Measurements from ENCODE around the gene RMND5B.

RMND5B gene

DNA sequence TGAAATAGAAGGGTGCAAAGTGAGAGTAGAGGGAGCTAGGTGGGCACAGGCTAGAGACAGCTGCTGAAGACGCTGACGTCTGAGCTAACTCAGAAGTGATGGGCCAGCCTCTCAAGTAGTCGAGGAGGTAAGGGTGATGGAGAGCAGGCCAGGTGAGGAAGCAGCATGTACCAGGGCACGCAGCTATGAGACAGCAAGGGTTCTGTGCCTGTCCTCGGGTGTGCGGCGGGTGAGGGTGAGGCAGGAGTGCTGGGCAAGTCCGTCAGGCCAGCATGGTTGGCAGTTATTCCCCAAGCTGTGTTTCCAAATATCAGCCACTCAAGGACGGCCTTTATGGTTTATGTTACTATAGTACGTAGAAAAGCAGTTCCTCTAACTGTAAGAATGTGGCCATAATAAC, 6.2 kb downstream of the RMND5B start:
- DNase-seq: no peak

DNA sequence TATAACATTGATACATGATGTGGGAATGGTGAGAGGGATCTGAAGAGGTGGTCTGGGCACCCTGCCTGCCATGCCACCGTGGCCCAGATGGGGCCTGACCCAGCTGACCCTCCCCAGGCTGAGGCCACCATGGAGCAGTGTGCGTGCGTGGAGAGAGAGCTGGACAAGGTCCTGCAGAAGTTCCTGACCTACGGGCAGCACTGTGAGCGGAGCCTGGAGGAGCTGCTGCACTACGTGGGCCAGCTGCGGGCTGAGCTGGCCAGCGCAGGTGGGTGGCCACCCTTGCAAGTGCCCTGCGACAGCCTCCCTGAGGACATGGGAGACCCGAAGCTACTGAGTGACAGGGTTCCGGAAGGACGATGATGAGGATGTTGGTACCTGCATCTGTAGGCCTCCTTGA, 7.2 kb downstream of the RMND5B start:
- DNase-seq: no peak

DNA sequence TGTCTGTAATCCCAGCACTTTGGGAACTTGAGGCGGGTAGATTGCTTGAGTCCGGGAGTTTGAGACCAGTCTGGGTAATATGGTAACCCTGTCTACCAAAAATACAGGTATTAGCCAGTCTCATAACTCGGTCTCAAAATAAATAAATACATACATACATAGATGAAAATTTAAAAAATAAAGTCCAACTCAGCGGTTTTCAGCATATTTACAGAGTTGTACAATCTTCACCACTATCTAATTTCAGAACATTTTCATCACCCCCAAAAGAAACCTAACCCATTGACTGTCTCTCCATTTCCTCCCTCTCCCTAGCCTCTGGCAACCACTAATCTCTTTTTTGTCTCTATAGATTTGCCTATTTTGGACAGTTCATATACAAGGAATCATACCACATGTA, 10.7 kb downstream of the RMND5B start:
- DNase-seq: no peak

DNA sequence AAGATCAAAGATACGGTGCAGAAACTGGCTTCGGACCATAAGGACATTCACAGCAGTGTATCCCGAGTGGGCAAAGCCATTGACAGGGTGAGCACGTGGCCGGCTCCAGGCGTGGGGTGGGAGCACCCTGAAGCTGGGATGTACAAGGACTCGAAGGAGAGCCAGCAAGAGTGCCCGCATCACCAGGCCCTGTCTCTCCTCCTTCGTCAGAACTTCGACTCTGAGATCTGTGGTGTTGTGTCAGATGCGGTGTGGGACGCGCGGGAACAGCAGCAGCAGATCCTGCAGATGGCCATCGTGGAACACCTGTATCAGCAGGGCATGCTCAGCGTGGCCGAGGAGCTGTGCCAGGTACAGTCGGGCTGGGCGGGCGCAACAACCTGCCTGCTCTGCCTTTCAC, 11.8 kb downstream of the RMND5B start:
- DNase-seq: no peak

DNA sequence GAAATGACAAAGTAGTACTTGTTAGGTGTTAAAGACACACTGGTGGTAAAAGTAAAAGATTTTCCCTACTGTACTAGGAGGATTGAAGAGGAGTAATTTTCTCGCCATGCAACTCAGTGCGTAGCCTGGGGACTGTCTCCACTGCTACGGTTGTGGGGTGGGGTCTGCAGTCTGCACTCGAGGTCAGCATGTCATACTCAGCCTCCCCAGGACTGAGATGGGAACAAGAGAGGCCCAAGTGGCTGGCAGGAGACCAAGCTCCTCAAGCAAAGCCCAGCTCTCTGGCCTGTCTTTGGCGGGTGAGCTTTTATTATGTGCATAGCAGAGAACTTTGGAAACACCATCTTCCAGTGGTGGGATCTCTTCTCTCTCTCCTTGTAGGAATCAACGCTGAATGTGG, 12.4 kb downstream of the RMND5B start:
- DNase-seq: no peak

DNA sequence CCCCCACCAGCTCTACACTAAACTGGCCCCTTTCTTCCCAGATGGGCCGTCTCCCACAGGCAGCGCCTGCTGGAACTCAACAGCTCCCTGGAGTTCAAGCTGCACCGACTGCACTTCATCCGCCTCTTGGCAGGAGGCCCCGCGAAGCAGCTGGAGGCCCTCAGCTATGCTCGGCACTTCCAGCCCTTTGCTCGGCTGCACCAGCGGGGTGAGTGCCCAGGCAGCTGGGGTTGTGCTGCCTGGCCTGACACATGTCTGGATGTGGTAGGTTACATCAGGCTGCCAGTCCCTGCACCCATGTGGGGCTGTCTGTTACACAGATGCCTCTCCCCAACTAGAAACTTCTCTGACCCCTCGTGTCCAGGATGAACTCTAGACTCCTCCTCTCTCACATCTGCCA, 13.1 kb downstream of the RMND5B start:
- DNase-seq: no peak

DNA sequence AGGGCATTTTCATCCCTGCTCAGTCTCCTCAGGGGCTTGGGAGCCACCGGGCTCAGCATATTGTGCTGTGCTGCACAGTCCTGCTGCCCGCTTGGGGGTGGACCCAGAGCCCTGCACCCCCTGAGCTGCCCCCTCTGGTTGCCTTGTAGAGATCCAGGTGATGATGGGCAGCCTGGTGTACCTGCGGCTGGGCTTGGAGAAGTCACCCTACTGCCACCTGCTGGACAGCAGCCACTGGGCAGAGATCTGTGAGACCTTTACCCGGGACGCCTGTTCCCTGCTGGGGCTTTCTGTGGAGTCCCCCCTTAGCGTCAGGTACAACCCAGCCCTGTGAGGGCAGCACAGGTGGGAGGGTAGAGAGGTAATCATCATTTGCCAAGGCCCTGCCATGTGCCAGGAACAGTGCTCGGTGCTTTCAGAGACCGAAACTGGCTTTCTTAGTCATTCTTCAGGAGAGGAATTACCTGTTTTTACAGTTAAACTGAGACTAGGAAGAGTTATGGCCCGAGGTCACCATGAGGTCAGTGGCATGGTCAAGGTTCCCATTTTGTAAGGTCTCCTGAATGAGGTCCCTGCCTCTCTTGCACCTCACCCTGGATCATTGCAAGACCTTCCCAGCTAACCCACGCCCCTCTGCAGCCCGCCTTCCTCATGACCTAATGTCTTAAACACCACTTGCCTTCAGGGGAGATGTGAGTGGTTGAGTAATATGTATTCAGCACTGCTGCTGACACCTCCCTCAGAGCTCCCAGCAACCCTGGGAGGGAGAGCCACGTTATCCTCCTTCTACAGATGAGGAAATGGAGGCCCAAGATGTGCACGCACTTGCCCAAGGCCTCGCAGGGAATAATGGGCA, 15.4 kb downstream of the RMND5B start:
- DNase-seq: peak; percentile 52 to 67 (median 64)

DNA sequence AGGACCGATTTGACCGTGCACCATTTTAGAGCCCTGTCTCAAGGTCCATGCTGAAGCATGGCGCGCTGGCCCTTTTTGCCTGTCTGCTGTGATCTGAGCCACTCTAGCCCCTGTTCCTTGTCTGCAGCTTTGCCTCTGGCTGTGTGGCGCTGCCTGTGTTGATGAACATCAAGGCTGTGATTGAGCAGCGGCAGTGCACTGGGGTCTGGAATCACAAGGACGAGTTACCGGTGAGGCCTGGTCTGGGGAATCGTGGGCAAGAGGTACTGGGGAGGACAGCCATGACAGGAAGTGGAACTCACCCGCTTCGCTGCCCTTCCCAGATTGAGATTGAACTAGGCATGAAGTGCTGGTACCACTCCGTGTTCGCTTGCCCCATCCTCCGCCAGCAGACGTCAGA, 16.6 kb downstream of the RMND5B start:
- no peak for DNase-seq

DNA sequence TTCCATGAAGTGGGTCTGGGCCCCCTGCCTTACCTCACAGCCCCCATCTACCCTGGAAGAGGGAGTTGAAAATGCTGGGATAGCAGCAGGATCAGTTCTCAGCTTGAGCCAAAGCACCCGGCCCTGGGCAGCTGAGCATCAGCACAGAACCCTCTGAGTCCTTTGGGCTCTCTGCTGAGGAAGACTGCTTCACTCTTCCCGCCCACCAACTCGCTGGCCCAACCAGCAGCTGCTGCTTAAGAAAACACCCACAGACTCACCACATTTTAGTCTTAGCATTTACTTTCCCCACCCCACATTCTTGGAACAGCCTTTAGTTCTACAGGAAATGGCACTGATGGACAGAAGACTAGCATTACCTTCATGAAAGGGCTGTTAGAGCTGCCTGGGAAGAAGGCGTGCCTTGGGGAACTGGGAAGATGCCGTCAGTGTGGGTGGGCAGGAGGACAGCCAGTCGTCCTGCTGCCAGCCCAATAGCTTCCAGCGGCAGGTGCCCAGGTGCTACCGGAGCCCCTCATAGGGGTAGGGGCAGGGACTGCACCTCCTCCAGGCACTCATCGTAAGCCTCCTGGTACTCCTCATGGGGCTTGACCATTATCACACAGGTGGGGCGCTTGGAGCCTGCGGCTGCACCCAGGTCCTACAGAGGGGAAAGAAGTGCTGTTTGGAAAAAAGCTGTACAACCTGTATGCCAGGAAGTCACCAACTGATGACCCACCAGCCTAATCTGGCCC, 18.6 kb downstream of the RMND5B start:
- peak in 1 of 5 donors; percentile 28 for DNase-seq

DNA sequence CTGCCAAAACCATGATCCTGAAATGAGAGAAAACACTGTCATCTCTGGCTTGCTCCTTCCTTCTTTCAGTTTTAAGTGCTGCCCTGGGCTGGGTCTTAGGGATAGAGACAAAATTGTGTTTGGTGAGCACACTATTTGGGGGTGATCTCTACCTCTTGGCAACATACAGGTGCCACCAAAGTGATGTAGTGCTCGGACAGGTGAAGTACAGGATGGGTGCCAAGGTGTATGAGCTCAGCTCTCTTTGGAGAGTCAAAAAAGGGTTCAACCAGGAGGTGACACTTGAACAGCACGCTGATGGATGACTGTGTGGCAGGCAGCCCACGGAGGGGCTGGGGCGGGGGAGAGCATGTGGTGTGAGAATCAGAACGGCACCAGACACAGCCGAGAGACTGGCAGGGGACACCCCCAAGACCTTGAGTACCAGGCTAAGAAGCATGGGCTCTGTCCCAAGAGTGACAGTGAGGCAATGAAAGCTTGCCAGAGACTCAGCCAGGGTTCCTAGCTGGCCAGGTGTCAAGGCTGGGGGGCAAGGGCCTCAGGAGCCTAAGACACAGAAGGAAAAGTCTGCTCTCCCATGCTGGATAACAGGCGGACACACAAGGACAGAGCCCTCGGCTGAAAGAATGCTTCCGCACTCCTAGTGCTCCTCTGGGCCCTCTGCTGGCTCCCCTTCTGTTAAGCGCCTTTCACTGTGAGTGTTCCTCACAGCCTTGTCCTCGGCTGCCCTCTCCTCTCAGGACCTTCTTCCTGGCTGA, 20.3 kb downstream of the RMND5B start:
- no peak for DNase-seq

DNA sequence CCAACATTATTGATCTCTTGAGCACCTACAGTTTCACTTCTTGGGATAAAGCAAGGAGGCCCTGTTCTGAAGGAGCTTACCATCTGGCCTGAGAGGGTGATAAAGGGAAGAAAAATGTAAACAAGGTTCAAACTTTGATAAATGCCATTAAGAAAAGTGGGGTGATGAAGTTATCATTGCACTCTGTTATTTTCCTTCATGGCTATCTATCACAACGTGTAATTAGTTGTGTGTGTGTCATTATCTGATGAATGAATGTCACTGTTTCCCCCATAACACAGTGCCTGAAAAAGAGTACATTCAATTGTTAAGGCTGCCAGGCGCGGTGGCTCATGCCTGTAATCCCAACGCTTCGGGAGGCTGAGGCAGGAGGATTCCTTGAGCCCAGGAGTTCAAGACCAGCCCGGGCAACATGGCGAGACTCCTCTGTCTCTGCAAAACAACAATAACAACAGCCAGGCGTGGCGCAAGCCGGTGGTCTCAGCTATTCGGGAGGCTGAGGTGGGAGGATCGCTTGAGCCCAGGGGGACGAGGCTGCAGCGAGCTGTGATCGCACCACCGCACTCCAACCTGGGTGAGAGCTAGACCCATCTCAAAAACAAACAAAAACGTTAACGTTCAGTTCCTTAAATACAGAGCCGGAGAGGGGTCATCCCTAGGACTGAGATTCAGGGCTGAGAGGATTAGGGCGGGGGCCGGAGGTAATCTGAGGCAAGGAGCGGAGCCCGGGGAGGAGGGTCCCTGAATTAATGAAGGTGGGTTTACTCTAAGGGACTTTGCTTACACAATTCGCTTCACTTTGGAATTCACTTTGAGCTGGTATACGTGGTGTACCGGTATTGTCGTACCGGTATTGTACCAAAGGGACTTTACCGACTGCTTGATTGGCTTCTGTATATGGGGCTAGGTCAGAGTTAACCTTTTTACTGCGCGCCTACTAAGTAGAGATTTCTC, 22.0 kb downstream of the RMND5B start:
- DNase-seq: no peak

DNA sequence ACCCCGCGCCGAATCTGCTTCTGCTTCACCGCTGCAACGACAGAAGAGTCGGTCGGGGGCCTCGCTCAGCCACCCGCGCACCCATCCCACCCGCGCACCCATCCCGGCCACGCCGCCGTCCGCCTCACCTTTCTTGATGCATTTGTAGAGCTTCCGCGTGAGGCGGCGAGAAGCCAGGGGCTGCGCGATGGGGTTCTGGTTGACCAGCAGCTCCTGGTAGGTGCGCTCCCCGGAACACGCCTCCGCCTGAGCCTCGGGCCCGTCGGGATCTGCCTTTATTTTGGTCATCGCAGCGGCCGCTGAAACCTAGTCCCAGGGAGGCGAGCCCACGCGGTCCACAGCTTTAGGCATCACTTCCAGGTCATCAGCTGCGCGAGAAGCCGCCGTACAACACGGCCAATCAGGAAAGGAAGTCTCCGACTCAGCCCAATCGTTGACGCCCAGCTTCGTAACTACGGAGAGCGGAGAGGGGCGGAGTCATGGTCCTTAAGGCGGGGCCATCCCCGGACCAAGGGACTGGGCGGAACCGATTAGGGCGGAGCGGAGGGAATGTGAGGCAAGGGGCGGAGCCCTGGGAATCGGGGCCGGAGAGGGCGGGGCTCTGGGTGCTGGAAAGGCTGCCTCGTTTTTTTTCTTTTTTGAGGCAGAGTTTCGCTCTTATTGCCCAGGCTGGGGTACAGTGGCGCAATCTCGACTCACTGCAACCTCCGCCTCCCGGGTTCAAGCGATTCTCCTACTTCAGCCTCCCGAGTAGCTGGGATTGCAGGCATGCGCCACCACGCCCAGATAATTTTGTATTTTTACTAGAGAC, 22.9 kb downstream of the RMND5B start, which contains the start of gene NHP2:
TSS of gene NHP2 (minus strand) at position 356 of the 811 bp plus-strand sequence. CDS start at position 288, 68 bp downstream.
- peak; percentile 91 to 98 (median 96) for DNase-seq

DNA sequence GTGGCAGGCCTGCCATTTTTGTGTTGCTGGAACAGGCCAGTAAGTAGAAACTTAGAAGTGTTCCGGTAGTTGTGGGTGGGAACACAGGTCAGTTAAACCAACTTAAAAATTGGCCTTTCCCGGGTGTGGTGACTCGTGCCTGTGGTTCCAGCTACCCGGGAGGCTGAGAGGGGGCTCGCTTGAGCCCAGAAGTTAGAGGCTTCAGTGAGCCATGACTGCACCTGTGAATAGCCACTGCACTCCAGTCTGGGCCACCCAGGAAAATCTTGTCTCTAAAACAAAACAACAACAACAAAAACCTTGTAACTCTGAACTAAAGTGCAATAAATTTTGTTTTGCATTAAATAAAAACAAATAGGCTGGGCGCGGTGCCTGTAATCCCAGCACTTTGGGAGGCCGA, 24.3 kb downstream of the RMND5B start:
- no peak for DNase-seq

DNA sequence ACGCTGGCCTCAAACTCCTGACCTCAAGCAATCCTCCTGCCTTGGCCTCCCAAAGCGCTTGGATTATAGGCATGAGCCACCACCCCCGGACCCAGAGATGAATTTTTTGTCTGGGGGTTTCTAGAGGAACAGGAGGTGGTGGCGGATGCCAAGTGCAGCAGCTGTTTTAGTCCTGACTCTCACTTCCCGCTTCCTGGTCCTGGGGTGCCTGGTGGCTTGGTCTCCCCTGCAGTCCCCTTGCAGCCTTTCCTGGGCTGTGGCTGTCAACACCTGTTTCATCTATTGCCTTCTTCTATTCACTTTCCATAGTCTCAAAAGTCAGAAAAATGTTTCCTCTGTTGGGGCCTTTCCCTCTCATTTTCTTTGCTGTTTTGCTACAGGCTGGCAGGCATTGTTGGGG, 29.4 kb downstream of the RMND5B start:
- no peak for DNase-seq

DNA sequence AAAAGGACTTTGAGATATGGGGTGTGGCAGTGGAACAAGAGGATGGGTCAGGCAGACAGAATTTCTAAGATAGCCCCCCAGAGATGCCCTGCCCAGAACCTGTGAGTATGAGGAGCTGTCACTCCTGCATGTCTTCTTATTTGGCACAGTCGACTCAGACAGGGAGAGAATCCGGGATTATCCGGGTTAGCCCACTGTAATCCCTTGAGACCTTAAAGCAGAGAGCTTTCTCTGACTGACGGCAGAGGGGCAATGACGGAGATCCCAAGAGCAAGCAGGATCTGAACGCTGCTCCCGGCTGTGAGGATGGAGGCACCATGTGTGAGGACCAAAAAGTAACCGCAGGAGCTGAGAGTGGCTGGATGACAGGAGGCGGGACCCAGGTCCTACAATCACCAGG, 31.7 kb downstream of the RMND5B start:
- DNase-seq: no peak

DNA sequence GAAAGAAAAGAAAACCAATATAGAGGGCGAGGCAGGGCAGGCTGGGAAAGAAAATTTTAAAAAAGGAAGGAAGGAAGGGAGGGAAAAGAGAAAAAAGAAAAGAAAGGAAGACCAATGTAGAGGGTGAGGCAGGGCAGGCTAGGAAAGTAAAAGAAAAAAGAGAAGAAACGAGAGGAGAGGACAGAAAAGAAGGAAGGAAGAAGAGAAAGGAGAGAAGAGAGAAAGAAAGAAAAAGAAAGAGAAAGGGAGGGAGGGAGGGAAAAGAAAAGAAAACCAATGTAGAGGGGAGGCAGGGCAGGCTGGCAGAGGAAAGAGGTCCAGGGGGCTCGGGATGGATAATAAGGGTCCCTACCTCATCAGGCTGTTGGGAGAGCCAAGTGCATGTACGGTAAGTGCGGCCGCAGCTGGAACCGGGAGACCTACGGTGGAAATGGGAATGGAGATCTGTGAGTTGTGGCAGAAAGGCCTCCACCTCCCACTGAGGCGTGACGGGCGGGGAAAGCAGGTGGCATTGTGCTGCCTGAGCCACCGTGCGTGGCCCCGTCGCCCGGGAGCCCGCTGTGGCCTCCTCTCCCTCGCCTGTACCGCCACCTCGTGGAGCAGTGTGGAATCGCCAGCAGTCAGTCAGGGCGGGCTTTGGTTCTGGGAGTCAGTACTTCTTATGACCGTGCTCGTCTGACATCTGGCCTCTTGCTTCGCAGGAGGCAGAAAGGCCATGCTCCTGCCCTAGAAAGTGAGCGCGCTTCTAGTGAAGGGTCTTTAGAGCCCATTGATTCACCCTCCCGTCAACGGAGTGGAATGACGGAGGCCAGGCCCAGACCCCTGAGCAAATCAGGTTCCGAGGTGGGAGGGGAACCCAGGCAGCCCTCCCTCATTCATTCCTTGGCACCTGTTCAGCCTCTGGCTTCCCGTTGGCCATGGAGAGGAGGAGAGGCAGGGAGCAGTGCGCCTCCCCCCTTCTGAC, 33.2 kb downstream of the RMND5B start:
- DNase-seq: peak; percentile 75 to 91 (median 82)

DNA sequence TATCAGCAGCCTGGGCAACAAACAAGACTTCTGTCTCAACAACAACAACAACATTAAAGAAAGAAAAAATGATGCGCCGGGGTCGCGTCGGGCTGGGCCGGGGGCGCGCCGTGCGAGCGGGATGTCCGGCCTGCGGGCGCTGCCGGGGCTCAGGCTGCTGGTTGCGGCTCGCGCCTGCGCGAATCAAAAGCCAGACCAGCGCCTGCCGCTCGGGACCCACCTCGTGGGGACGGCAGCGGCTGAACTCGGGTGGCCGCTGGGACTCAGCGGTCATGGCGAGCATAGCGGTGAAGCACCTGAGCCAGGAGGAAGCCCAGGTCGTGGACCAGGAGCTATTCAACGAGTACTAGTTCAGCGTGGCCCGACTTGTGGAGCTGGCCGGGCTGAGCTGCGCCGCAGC, 34.8 kb downstream of the RMND5B start:
- DNase-seq: no peak

DNA sequence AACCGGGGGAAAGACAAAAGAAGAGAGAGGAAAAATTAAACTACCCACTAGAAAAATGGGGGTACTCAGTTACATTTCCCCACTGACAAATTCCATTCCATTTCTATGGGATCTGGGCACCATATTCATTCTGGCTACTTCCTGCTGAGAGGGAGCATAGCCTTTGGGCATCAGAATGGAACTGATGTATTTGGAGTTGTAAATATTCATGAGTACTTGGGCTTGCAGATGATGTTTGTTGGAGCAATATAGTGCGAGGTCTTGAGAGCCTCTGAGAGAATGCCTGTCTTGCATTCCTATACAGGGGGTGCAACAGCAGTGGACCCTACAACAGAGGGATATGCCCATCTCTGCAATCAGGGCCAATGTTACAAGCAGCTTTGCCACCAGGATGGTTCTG, 39.6 kb downstream of the RMND5B start:
- no peak for DNase-seq

DNA sequence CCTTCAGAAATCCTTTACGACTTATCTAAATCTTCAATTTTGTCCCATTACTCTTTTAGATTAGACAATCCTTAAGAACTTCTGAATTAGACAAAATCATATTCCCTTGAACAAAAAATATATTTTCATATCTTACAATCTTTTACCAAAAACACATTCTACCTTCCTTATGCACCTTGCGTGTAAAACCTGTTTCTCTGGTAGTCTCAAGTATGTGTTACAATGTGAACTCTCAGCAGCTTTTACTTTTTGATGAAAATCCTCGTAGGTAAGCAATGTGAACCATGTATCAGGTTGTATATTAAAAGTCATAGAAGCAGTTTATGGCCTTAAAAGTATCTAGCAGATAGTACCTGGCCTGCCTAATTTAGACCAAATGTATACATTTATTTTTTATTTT, 43.6 kb downstream of the RMND5B start:
- no peak for DNase-seq

DNA sequence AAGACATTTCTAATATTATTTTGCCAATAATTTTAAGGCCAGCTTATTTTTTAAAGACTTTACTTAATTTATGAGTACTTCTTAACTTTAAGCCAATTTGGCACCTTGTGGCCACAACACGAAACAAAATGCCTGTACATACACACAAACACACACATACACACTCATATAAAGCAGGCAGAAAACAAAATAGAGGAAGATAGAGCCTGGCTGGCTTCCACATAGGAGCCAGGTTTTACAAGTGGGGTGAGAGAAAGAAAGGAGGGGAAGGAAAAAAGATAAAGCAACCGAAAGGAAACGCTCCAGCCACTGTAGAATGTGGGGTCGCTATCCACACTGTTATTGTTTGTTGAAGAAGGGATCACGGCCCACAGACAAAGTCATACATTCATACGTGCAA, 46.0 kb downstream of the RMND5B start:
- DNase-seq: no peak
